GM19043 (cell line): ENCODE data around the gene G6PC2.
"Not testable (repeated sequence)": the region's sequence is repeated elsewhere in the genome, so short reads cannot be mapped to it uniquely, and the experiment has no call there.

Source experiments
- ATAC-seq: cut with Tn5 transposase; IDR thresholded peaks from one replicate; pipeline ENCODE4 v1.9.1; 2021; ENCODE audit warnings: low read depth; ENCODE audit not compliant: unreplicated experiment

The G6PC2 gene

GRCh38 chr2:168903888-168904287, 2.8 kb downstream of the G6PC2 start:
- ATAC-seq, result no peak

GRCh38 chr2:168904358-168904757, 3.3 kb downstream of the G6PC2 start:
- ATAC-seq, result no peak

- ATAC-seq, result no peak
These were observed 7.0 kb downstream of the G6PC2 start for GRCh38 chr2:168907940-168908662.

- ATAC-seq, result no peak
These were observed 9.2 kb downstream of the G6PC2 start for GRCh38 chr2:168910330-168910729.

- ATAC-seq, result no peak
These were observed 11.4 kb downstream of the G6PC2 start for GRCh38 chr2:168912466-168912865.

GRCh38 chr2:168912901-168913369, 11.8 kb downstream of the G6PC2 start:
- no peak for ATAC-seq

DNA sequence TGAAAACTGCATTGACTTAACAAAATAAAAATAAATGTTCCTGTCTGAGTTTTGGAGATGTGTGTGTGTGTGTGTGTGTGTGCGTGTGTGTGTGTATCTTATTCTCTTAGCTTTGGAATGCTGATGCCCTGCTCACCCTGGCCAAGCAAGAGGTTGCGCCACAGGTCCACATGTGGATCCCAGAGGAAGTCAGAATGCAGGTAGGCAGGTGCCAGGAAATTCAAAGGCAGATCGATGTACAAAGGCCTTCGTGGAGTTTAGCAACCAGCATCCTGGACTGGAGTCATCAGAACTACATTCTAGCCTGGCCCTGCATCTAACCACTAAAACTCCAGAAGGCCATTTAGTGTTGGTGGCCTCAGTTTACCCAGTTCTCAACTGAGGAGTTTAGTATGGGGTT, 12.4 kb downstream of the G6PC2 start:
- no peak for ATAC-seq

DNA sequence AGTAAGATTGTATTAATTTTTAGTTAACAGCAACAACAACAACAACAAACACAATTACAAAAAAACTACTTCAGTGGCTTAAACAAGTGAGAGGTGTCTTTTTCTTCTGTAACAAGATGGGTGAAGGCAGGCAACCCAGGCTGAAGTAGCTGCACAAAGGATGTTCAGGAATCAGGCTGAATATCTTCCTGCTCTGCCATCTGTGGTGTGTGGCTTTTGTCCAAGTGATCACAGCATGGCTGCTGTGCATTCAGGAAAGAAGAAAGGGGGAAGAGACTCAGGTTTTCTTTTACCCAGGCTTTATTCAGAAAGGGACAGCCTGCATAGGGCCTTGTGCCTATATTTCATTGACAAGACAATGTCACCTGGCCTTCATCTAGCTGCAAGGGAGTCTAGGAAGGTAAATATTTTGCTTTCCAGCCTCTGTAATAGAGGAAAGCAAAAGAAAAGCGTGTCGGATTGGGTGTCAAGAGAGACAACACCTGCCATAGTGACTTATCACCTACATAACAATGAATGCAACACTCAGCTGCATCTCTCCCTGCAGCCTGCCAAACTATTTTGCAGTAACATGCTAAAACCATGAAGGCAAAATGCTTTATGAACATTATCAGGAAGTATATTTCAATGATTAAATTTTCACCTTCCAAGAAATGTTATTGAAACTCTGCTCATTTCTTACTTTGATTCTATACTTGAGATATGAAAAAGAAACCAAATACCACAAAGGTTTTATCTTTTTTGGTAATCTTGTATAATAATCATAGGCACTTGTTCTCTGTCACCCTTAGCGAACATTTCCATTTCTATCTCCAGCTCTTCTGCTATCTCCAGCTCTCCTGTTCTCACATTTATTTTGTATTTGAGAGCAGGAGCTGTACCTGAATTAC, 14.6 kb downstream of the G6PC2 start:
- no peak for ATAC-seq

GRCh38 chr2:168916331-168916675, 15.2 kb downstream of the G6PC2 start:
- no peak for ATAC-seq

DNA sequence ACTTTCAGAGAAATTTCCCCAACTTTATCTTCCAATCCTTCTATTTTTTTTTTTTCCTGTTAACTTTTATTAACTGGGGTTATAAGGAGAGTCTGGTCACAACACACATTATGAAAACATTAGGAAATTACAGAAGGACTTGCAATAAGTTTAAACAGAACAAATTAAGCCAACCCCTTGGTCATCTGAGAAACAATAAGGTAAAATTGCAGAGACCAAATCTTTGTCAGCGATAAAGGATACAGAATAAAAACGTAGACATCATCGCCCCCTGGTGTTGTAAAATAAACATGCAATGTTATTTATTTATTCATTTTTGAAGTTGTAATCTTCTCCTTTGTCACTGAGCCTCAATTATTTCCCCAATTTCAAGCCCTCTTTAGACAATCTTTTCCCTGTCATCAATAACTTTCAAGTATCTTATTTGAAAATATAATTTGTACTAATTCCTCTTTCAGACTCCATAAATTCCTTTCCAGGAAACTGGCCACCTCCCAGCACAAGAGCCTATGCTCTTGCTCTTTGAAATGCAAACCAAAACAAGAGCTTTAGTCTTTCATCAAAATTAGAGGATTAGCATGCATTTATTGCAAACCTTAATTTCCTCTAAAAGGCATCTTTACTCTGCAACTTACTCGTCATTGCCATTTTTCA, 19.5 kb downstream of the G6PC2 start:
- ATAC-seq, result no peak

- ATAC-seq, result no peak
These were observed 25.7 kb downstream of the G6PC2 start for GRCh38 chr2:168926621-168927386.

DNA sequence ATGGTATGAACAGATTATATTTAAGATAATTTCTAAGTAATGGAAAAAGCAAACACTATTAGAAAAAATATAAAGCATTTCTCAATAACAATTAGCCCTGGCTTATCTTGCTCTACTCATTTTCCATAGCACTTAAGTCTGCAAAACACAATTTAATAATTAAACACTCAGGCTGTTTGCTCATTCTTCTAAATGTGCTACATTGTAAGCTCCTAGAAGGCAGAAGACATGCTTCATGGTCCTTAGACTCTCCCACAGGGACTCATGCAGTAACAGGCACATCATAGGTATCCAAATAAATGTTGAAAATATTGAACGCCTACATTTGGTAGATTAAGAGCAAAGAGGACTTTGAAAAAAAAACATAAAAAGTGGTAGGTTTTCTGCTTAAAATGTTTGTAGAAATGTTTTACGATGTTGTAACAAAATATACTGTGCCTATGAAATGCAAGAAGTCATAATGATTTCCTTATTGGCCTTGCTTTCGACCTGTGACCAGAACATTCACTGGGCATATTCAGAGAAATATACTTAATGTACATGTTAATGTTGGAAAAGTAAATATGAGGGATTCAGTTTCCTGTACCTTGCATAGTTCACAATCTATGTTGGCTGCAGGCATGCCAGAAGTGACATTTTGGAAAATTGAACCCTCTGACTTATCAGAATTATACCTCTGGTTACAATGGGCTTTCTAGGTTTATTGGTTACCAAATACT, 27.2 kb downstream of the G6PC2 start:
- no peak for ATAC-seq

DNA sequence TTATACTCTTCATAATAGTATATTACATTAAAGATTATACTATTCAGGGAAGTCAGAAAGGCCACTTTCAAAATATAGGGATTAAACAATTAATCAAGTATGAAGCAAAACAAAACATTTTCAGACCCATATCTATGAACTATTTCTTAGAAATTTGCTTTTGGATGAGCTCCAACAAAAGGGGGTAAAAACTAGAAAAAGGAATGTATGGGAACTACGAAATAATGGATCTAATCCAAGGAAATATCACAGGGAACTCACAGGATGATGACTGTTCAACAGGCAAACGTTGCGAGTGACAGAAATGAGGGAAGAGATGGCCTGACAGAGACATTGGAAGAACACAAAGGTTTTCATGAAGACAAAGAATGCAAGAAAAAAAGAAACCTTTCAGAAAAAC, 27.9 kb downstream of the G6PC2 start:
- no peak for ATAC-seq

DNA sequence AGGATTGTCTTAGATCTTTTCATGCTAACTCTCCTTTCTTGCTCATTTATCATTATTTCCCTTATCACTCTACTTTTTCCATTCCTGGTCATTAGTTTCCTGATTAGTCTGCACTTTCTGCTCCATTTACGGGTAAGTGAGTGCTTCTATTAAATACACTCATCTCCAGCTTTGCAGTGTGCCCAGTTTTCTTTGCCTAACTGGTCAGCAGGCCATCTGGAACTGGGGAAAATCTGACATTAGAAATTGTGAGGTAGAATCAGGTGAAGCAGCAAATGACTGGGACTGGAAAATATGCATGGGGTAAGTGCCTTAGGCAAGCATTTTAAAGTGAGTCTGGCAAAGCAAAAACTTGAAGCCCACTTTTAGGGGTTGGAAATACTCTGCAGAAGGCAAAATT, 29.2 kb downstream of the G6PC2 start:
- no peak for ATAC-seq

DNA sequence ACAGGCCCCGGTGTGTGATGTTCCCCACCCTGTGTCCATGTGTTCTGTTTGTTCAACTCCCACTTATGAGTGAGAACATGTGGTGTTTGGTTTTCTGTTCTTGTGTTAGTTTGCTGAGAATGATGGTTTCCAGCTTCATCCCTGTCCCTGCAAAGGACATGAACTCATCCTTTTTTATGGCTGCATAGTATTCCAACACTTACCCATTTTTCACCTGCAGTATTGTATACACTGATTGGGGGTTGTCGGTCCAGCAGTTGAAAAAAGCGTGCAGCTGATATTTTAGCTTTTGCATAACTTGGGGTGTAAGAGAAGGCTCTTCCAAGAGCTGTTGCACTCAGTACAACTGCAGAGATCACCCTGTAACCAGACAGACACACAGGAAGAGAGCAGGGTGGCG, 31.1 kb downstream of the G6PC2 start:
- ATAC-seq, result not testable (repeated sequence)

DNA sequence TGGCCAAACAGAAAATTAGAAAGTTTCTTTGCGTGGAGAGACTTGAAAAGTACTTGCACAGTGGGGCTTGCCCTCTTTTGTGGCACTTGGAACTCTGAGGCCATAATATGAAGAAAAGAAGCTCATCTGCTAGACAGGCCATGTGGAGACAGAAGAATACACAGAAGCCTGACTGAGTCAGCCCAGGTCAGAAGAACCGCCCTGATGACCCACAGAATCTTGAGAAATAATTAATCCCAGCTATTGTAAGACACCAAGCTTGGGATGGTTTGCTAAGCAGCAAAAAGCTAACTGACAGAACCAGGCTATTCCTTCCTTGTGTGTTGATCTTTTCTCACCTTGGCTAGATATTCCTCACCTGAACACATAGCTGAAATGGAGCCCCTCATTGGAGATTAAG, 33.7 kb downstream of the G6PC2 start:
- ATAC-seq, result no peak

DNA sequence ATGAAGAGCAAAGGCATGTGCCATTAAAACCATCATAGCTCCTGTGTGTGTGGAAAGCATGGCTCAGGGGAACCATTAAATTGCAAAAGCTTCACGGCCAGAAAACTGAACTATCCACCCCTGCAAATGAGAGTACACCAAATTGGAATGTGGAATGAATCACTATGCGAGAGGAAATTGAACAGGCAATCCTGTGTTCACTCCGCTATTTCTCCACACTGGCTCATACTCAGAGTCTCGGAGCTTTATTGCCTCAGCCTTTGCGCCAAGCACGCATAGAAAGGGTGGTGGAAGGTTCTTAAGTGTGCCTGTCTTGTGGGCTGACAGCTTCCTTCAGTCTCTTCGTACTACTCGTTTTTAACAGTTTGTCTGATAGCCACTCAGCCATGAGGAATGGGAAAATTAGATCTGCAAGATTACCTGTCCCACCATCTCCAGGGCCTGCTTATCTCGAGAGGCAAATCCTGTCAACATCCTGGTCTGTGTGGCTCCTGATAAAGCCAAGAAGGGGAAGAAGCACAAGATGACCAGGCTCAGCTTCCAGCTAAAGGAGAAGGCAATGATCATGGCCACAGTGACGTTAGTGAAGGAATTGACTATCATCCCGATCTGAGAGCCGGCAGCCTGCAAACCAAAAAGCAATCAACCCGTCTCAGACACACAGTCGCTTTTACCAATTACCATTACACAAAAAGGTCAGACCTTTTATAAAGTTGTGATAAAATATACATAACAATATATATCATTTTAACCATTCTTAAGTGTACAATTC, 34.9 kb downstream of the G6PC2 start:
- no peak for ATAC-seq

GRCh38 chr2:168939061-168939460, 38.0 kb downstream of the G6PC2 start:
- ATAC-seq, result no peak

- ATAC-seq, result no peak
These were observed 38.8 kb downstream of the G6PC2 start for GRCh38 chr2:168939918-168940317.
